Sigmoid colon (tissue), 7 donors: ENCODE measurements around the gene MPST. TPM values are rescaled to one million over a fixed set of nuclear protein-coding genes. Genes with fewer than 3 reads are reported as not detected.

Experiments used
- DNase-seq: peaks from one replicate; pipeline ENCODE4 v3.0.0-alpha.2; 2019
- H3K27ac ChIP-seq, 4 donors: fragments of 200-600 bp; sonication (generic); one replicate each; pipeline ENCODE4 v1.5.1; 2016 to 2019; ENCODE audit warnings: mild to moderate bottlenecking in 1 of 4
- H3K27me3 ChIP-seq, 3 donors: fragments of 200-600 bp; sonication (generic); one replicate each; pipeline ENCODE4 v1.5.1; 2019; ENCODE audit warnings: mild to moderate bottlenecking in 1 of 3
- H3K36me3 ChIP-seq, 4 donors: fragments of 200-600 bp; sonication (generic); one replicate each; pipeline ENCODE4 v1.5.1; 2016 to 2019
- H3K4me1 ChIP-seq, 4 donors: fragments of 200-600 bp; sonication (generic); one replicate each; pipeline ENCODE4 v1.5.1; 2017 to 2019
- H3K4me3 ChIP-seq, 4 donors: fragments of 200-600 bp; sonication (generic); one replicate each; pipeline ENCODE4 v1.5.1; 2017 to 2019; ENCODE audit warnings: mild to moderate bottlenecking in 2 of 4, moderate library complexity in 1 of 4
- H3K9me3 ChIP-seq, 4 donors: fragments of 200-600 bp in 3 of 4; sonication (generic) in 3 of 4; one replicate each; pipeline versions ENCODE4 v1.5.1 to v1.6.1; 2013 to 2019
- CTCF ChIP-seq, 4 experiments: fragments of 450-650 bp in 3 of 4; fragments of 200-600 bp in 1 of 4; IDR thresholded peaks; one replicate each; pipeline ENCODE4 v1.5.1; 2016 to 2019; ENCODE audit warnings: antibody characterized with exemption in 4 of 4, mild to moderate bottlenecking in 3 of 4, moderate library complexity in 2 of 4
- EP300 ChIP-seq, 4 donors: sonication (generic); formaldehyde crosslinking; IDR thresholded peaks; one replicate each; pipeline ENCODE4 v1.6.1; 2017; ENCODE audit warnings: antibody characterized with exemption in 4 of 4
- POLR2A ChIP-seq, 2 donors: fragments of 450-650 bp; IDR thresholded peaks; one replicate each; pipeline ENCODE4 v1.6.1; 2016; ENCODE audit warnings: antibody characterized with exemption in 2 of 2, mild to moderate bottlenecking in 2 of 2, moderate library complexity in 2 of 2
- POLR2AphosphoS5 ChIP-seq, 4 donors: sonication (generic); formaldehyde crosslinking; IDR thresholded peaks; one replicate each; pipeline ENCODE4 v1.6.1; 2017; ENCODE audit warnings: antibody characterized with exemption in 4 of 4
- WGBS, 2 donors: extraction: QIAGEN DNeasy Blood & Tissue Kit; methylation state at CpG; one replicate each; pipeline ENCODE4 v1.1.7; 2013; 5-methylcytosine and 5-hydroxymethylcytosine counted together
- intact Hi-C: fragments of 100-400 bp; cut with DNase I; formaldehyde crosslinking; loops from one replicate; pipeline ENCODE4 v1.15.1; 2023
- polyA plus RNA-seq, 3 donors: library from polyadenylated mRNA; stranded (reverse); fragments of 200-250 nt; gene quantifications; one replicate each; pipeline ENCODE4 v1.2.3, GENCODE V29; 2013
- total RNA-seq, 4 donors: library from RNA; depleted of rRNA; stranded (reverse); fragments of >200 nt; gene quantifications; one replicate each; pipeline ENCODE4 v1.1.0, GENCODE V29; 2016
- donor health status: healthy with polysubstance abuse.
- donor health status: Bipolar disorder and iron deficiency.
- donor health status: healthy.

Gene MPST
- total and polyA plus RNA-seq, 7 donors = 94.2 to 340 (median 143) TPM

- no peak for DNase-seq
- intact Hi-C loops = loop anchor here (10.0 kb wide), 1 partner anchor 202 kb away; no protein-coding TSS in a partner anchor
- peaks cover 0 to 15% (median 7%) of the 10 kb centered on the region in 4 donors for H3K4me1 ChIP-seq
- H3K9me3 ChIP-seq = no peaks in the 10 kb centered on the region
- WGBS, 2 donors = 84 to 86% methylated on average over 9 of the region's 9 CpGs
- TF ChIP-seq EP300 (IDR thresholded peaks at IDR 0.05) (no peak), POLR2AphosphoS5 (IDR thresholded peaks at IDR 0.05) (no peak), POLR2A (IDR thresholded peaks at IDR 0.05) (no peak), CTCF (IDR thresholded peaks at IDR 0.05) (no peak)
- peaks cover 0 to 79% (median 27%) of the 10 kb centered on the region in 4 donors for H3K36me3 ChIP-seq
- H3K27me3 ChIP-seq = no peaks in the 10 kb centered on the region
- no peak overlapping the region for H3K27ac ChIP-seq
- H3K4me3 ChIP-seq = no peak overlapping the region
Measured at GRCh38 chr22:37057226-37057625, 37.7 kb downstream of the MPST start.

DNA sequence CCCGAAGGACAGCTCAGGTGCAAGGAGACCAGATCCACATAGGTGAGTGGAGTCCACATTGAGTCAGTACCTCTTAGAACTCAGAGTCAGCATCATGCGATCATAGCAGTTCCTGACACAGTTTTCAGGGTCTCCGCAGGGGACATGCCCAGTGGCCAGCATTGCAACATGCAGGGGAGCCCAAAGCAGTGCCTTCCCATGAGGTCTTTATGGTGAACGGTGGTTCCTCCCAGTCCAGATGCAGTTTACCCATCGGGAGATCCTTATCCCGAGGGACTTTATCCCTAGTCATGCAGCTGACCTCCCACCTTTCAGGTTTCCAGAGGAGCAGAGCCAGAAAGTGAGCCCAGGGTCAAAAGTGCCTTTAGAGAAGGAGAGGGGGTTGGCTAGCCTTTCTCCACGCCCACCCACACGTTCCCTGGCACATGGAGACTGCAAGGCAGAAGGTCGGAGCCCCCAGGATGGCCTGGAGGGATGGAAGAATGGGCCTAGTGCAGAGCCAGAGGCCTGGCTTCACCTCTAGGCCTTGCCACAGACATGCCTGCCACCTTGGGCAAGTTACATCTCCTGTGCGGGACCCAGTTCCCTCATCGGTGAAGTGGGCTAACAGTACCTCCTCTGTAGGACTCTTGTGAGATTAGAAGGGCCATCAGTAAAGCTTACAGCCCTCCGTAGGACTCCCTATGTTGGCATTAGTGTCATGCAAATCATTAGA lies 38.4 kb downstream of the MPST start:
- 91 to 94% methylated on average over 12 of the region's 12 CpGs for WGBS, 2 donors
- Histone ChIP-seq H3K4me1 (peaks cover 0 to 8% (median under 1%) of the 10 kb centered on the region in 4 donors), H3K4me3 (no peak overlapping the region), H3K36me3 (peaks cover 0 to 79% (median 27%) of the 10 kb centered on the region in 4 donors), H3K9me3 (no peaks in the 10 kb centered on the region), H3K27me3 (no peaks in the 10 kb centered on the region), H3K27ac (no peak overlapping the region)
- intact Hi-C loops = loop anchor here (10.0 kb wide), 1 partner anchor 203 kb away; no protein-coding TSS in a partner anchor
- TF ChIP-seq POLR2A (IDR thresholded peaks at IDR 0.05) = no peak
- TF ChIP-seq POLR2AphosphoS5 (IDR thresholded peaks at IDR 0.05) = no peak
- TF ChIP-seq EP300 (IDR thresholded peaks at IDR 0.05) = no peak
- TF ChIP-seq CTCF (IDR thresholded peaks at IDR 0.05) = no peak
- DNase-seq = no peak

- WGBS, 2 donors = 94% methylated on average over 28 of the region's 28 CpGs
- Histone ChIP-seq H3K9me3 (no peaks in the 10 kb centered on the region), H3K4me1 (no peaks in the 10 kb centered on the region), H3K27ac (no peak overlapping the region), H3K4me3 (no peak overlapping the region), H3K27me3 (no peaks in the 10 kb centered on the region), H3K36me3 (peaks cover 0 to 69% (median 24%) of the 10 kb centered on the region in 4 donors)
- no peak for DNase-seq
- no peak for TF ChIP-seq POLR2A (IDR thresholded peaks at IDR 0.05)
- TF ChIP-seq EP300 (IDR thresholded peaks at IDR 0.05) = no peak
- no peak for TF ChIP-seq CTCF (IDR thresholded peaks at IDR 0.05)
- TF ChIP-seq POLR2AphosphoS5 (IDR thresholded peaks at IDR 0.05) = no peak
- intact Hi-C loops = loop anchor here (10.0 kb wide), 1 partner anchor 204 kb away; no protein-coding TSS in a partner anchor
Measured at GRCh38 chr22:37058917-37059701, 39.6 kb downstream of the MPST start.

DNA sequence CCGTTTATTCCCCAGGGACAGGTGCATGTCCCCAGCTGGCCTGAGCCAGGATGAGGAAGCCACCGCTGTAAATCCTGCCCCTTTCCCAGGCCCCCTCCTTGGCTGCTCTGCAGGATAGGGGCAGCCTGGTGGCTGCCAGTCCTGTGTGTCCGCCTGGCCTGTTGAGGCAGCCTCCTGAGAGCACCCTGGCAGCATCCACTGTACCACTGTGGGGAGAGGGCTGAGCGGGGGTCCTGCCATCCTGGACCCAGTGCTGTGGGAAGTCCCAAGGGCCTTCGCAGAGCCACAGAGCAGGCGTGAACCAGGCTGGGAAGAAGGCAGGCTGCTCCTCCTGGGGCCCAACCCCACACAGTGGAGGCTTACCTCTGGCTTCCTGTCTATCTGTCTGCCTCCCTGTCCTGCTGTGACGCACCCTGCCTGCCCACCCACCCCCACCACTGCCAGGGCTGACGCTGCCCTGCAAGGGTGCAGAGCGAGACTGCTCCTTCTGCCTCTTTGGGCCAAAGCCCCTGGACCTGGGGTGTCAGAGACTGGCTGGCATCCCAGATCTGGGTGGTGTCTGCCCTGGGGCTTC lies 40.4 kb downstream of the MPST start:
- 83 to 87% methylated on average over 9 of the region's 9 CpGs for WGBS, 2 donors
- TF ChIP-seq EP300 (IDR thresholded peaks at IDR 0.05) (no peak), POLR2AphosphoS5 (IDR thresholded peaks at IDR 0.05) (no peak), CTCF (IDR thresholded peaks at IDR 0.05) (no peak), POLR2A (IDR thresholded peaks at IDR 0.05) (no peak)
- H3K4me1 ChIP-seq = no peaks in the 10 kb centered on the region
- H3K4me3 ChIP-seq = no peak overlapping the region
- no peaks in the 10 kb centered on the region for H3K27me3 ChIP-seq
- H3K27ac ChIP-seq = no peak overlapping the region
- DNase-seq = no peak
- intact Hi-C loops = loop anchor here (10.0 kb wide), 1 partner anchor 205 kb away; no protein-coding TSS in a partner anchor
- H3K36me3 ChIP-seq = peaks cover 0 to 64% (median 24%) of the 10 kb centered on the region in 4 donors
- H3K9me3 ChIP-seq = no peaks in the 10 kb centered on the region
